NCI-H1105 (cell line): ENCODE data around the gene DPEP3.
"Not testable (repeated sequence)": the region's sequence is repeated elsewhere in the genome, so short reads cannot be mapped to it uniquely, and the experiment has no call there.

ENCODE experiments used
- DNase-seq: peaks from one replicate; lab custom pipeline; 2025; lab: John Stamatoyannopoulos, UW

DPEP3 gene

DNA sequence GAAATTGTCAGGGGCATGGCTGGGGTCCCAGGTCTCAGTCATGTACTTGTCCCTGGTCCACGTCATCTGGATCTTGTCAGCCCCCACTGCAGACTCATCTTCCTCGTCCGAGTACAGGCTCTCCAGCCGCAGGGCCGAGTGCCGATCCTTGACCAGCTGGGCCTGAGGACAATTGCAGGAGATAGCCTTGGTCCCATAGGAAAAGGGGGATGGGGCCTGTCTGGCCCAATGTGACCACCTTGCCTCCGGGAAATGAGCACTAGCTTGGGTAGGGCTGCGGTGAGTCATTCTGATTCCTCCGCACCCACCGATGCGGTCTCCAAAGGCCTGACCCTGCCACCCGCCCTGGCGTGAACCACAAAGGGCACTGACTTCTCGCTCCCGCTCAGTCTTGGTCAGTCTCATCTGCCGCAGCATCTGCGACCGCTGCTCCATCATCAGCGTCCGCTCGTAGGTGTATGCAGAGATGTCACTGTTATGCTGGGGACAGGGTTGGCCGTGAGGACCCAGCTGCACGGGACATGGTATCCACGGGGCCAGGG, 34.8 kb downstream of the DPEP3 start:
- no peak for DNase-seq

- no peak for DNase-seq
Measured at GRCh38 chr16:67944690-67945391, 35.5 kb downstream of the DPEP3 start.

DNA sequence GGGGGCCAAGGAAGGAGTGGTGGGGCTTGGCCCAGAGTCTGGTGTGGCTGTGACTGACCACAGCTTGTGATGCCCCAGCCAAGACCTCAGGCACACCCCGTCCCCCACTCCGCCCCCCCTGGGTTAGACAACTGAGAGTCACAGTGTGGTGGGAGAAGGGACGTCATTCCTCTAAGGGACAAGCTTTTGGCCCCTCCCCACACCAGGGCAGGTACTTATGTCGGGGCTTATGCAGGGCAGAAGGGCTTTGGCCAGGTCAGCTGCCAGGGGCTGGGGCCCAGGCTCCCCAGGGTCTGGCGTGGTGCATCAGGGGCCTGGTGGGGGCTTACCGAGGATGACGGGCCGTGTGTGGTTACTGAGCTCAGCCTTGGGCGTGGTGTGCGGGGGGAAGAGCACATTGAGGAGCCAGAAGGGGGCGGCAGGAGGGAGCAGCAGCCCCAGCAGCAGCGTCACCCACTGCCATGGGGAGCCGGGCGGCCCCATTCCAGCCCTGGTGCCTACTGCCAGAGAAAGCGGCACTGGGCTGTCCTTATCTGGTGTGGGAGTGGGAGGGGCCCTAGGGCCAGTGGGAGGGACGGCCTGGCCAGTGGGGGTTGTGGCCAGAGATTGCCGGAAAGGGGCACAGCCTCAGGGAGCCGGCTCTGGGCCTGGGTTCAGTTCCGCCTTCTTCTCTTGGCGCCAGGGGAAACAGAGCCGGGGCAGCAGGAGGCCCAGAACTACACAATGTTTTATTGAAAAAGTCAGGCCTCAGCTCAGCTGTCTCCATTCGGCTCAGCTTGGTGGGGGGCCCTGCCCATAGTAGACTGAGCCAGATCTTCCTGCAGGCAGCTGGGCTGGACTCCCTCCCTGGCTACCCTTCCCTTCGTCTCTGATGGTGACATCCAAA, 36.4 kb downstream of the DPEP3 start, which contains the start of gene LCAT:
Gene LCAT, minus strand, starts transcription at position 502 of the 886 bp plus-strand sequence. Its CDS starts 19 bp downstream, at position 483.
- DNase-seq: no peak

DNA sequence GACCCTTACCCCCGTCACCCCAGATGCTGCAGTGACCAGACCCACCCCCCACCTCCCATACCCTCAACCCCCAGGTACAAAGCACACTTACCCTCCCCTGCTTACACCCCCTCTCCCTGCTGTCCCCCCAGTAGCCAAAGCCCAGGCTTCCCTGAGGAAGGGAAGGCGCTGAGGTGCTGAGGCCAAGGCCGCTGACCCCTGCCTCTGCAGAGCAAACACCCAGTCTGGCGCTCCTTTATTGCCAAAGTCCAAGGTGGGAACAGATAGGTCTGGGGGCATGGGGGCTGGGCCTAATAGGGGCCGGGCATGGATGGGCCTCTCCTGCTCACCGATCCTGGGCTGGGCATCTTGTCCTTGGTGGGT, 37.1 kb downstream of the DPEP3 start:
- DNase-seq: no peak

DNA sequence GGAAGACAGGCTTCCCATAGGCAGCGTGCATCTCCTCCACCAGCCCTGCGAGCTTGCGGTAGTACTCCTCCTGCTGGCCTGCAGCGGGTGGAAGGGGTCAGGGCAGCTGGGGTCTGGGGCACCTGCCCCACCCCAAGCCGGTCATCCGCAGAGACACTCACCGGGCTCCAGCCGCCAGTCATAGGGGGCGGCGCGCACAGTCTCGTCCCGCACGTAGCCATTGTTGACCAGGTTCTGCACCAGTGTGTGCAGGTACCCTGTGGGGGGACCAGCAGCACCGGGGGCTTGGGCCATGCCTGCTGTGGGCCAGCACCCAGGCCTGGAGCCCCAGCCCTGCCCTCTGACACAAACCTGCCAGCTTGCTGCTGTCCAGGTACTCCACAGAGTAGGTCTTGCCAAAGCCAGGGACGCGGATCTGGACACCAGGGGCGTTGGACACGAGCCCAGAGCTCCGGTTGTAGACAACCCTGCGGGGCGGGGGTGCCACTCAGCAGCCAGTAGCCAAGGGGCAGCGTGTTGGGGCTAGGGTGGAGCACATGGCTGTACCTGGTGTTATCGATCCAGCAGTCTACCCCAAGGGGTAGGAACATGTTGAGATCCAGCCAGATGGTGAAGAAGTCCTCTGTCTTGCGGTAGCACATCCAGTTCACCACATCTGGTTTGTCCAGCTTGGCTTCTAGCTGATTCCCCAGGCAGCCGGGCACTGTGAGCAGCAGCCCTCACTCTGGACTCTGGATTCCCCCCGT, 37.6 kb downstream of the DPEP3 start:
- DNase-seq: no peak

DNA sequence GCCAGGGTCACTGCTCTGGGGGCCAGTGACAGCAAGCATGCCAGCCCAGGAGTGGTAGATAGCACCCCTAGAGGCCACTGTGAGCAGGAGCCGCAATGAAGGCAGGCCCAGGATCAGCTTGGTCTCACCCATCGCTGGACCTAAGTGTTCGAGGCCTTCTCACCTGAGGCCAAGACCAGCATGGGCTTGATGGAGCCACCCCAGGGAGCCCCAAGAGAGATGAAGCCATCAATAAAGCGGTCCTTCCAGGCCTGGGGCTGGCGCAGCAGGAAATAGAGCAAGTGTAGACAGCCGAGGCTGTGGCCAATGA, 38.1 kb downstream of the DPEP3 start:
- DNase-seq: no peak

DNA sequence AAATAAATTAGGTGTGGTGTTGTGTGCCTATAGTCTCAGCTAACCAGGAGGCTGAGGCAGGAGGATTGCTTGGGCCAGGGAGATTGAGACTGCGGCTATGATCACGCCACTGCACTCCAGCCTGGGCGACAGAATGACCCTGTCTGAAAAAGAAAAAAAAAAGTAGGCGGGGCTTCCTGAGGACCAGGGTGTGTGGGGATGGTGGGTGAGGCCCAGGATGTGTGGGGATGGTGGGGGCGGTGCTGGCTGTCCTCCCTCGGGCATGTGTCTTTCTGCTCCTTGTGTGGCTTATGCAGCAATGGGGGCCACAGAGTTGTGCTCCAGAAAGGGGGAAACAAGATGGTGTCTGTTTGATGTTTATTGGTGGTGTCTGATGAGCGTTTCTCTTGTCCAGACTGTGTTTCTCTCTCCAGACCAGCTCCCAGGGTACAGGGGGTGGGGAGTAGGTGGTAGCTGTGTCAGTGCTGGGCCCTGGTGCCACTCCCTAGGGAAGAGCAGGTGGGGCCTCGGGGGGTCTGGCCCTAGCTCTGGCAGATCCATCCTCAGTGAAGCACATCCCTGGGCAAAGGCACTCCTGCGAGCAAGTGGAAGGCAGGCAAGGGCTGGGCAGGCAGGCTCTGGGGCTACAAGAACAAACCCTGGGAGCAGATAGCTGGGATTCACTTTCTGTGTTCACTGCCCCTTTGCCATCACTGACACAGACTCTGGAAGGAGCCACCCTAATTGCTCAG, 38.7 kb downstream of the DPEP3 start:
- no peak for DNase-seq

GRCh38 chr16:67940446-67941089, 39.7 kb downstream of the DPEP3 start:
- DNase-seq: no peak

DNA sequence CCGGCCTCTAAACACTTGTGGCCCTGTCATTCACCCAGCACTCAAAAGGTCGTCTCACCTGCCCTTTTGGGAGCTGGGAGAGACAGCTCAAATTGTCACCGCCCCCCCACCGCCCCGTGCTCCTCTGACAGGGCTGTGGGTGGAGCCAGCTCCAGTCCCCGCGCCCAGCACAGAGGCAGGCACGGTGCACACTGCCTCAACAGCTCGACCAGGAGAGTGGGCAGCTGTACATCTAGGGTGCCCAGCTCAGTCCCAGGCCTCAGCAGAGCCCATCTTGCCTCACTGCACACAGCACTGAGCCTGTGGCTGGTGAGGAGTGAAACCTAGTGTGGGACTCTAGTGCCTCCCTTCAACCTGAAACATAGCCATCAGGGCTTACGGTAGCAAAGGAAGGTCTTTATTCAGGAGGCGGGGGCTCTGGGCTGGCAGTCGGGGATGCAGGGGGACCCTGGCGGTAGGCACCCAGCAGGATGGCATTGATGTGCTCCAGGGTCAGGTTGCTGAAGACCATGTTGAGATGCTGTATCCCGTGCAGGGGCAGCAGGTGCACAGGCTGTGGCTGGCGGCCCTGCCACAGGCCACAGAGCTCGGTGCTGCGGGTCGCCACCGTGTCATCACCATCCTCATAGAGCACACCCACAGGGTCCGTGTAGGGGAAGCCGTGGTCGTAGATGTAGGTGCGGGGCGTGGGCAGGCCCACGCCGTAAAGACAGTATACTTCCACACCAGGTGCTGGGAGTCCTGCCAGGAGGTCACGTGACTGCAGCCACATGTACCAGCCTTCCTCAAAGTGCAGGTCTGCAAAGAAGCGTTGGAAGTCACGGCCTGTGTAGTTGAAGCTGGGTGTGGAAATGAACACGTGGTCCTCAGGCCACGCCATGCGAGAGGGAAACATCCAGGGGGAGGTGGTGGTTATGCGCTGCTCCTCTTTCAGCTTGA, 40.5 kb downstream of the DPEP3 start:
- DNase-seq: no peak

DNA sequence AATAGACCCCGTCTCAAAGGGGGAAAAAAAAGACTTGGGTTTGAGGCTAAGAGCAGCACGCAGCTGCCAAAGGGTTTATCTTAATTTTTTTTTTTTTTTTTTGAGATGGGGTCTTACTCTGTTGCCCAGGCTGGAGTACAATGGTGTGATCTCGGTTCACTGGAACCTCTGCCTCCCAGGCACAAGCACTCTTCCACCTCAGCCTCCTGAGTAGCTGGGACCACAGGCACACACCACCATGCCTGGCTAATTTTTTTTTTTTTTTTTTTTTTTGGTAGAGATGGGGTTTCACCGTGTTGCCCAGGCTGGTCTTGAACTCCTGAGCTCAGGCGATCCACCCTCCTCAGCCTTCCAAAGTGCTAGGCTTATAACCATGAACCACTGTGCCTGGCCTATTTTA, 42.6 kb downstream of the DPEP3 start:
- DNase-seq: not testable (repeated sequence)

GRCh38 chr16:67936880-67937605, 43.3 kb downstream of the DPEP3 start:
- DNase-seq: no peak

DNA sequence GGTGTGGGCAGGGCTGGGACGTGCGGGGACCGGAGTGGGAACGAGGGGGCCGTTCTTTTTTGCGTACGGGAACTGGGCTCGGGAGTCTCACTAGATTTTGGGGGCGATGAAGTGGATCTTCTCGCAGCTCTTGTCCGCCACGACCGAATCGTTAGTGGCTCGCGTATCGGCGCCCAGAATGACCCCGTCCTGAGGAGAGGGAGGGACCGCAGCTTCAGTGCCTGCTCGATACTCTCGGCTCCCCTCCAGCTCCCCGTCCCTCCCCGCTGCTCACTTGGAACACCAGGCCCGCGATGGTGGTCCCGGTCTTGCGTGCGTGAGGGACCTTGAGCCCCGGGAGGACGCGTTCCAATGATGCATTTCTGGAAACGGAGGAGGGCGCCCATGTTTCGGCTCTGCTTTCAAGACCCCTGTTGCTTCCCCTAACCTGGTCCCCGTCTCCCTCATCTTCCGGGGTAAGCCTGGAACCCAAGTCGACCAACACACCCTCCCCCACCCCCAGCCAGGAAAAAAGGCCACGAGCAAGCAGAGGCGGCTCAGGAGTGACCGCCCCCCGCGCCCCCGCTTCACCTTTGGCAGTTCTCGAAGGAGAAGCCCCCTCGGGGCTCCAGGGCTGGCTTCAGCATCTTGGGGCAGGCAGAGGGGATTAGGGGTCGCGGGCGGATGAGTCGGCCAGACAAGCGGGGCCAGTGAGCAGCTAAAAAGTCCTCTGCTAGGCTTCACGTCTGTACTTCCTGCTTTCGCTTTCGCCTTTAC, 44.0 kb downstream of the DPEP3 start, which contains the start of gene PSMB10:
Gene PSMB10, minus strand, starts transcription at position 727 of the 756 bp plus-strand sequence. Its CDS starts 101 bp downstream, at position 626.
- no peak for DNase-seq

- peak; percentile 92 for DNase-seq
Measured at GRCh38 chr16:67935402-67936123, 44.7 kb downstream of the DPEP3 start.

GRCh38 chr16:67935101-67935401, 45.2 kb downstream of the DPEP3 start:
- DNase-seq: no peak

DNA sequence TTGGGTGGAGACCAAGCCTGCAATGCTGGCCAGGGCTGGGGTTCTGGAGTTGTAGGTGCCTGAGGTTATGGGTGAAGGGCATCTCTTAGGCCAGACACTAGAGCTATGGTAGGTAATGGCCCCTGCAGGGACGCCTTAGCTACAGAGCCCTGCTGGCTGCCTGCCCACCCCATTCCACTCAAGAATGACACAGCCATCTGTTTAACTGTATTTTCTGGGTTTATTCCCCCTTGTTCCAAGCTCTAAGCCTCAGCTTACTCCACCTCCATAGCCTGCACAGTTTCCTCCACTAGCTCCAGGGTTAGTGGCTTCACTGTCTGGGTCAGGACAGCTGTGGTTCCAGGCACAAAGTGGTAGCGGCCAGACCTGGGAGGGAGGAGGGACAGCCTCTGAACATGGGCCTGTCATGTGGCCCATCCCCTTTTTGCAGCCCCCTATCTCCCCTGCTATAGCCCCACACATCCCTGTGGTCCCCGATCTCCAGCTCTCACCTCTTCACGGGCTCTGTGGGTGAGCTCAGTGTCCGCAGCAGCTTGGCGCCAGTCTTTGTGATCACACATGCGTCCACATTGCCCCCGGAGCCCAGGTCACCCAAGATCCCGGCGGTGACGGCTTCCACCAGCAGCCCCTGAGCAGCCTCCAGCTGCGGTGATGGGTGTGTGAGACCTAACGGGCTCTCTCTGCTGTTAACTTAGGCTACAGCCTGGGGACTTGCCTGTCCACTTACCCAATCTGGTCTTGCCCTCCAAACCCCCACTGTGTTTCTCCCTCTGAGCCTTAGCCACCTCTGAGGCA, 45.8 kb downstream of the DPEP3 start:
- no peak for DNase-seq

DNA sequence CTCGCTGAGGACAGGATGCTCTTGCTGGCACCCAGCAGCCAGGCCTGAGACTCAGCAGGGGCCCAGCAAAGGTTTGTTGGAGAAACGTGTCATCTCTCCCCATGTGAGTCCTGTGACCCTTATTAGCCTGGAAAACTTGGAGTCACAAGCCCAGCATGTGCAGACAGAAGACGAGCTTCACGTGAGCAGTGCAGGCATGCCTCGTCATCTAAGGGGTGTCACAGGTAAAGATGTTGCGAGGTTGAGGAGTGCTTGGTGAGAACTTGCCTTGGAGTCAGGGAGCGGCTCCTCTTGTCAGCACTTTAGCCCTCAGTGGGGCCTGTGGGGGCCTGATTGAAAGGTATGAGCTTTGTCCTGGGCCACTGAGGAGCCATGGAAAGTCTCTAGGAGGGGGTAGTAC, 46.5 kb downstream of the DPEP3 start:
- no peak for DNase-seq

GRCh38 chr16:67932462-67932840, 47.8 kb downstream of the DPEP3 start:
- no peak for DNase-seq
